HG03457 (cell line): ENCODE results near the gene PCSK6.

Source experiments
- ATAC-seq: cut with Tn5 transposase; IDR thresholded peaks from one replicate; pipeline ENCODE4 v1.9.1; 2021; ENCODE audit warnings: moderate number of reproducible peaks; ENCODE audit not compliant: unreplicated experiment

The PCSK6 gene

GRCh38 chr15:101316529-101316928, 173.0 kb downstream of the PCSK6 start:
- ATAC-seq, result no peak

GRCh38 chr15:101315736-101316135, 173.8 kb downstream of the PCSK6 start:
- ATAC-seq, result no peak

DNA sequence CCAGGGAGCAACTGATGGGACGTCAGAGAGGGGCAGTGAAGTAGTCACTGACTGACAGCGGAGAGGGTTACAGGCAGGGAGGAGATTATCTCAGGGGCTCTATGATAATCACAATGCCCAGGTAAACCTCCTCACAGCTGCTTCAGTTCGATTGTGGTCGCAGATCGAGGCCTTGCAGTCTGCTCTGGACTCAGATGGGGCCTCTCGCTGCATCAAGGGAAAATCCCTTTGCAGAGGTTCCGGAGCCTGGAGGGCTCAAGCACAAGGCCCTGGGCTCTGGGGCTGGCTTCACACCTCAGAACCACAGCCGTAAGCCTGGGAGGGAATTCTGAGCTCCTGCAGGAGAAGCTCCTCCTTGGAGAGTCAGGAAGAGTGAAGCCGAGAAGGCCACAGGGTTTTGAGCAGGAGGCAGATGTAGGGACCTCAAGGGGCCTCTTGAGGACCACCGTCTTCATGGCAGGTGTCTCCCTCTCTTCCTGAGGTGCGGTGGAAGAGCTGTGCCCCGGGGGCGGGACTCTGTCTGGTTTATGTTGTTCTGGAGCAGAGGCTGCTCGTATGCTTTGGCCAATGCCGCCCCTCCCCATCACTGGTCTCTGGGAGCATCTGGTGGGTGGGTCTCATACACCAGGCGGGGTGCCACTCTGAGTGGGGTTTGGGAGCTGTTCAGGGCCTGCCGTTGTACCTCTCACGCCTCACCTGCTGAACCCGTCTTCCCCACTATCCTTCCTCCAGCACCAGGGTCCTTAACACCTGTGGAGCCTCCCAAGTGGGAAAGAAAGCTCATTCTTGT, 175.0 kb downstream of the PCSK6 start:
- no peak for ATAC-seq

GRCh38 chr15:101313041-101313761, 176.3 kb downstream of the PCSK6 start:
- no peak for ATAC-seq

DNA sequence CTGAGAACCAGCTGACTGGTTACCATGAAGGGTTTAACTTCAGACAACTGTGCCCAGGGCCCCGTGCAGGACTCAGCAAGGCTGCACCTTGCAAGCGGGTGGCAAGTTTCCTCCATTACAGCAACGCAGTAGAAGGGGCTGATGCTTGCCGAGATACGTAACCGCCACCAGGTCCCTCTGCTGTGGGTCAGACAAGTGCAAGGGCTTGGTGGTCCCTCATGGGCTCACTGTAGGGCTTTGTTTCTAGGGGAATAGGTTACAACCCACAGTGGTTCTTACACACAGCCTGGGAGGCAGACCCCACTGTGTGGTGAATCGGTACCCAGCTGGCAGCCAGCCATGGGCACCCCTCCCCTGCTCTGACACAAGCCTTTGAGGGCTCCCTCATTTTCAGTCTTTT, 179.0 kb downstream of the PCSK6 start:
- no peak for ATAC-seq

DNA sequence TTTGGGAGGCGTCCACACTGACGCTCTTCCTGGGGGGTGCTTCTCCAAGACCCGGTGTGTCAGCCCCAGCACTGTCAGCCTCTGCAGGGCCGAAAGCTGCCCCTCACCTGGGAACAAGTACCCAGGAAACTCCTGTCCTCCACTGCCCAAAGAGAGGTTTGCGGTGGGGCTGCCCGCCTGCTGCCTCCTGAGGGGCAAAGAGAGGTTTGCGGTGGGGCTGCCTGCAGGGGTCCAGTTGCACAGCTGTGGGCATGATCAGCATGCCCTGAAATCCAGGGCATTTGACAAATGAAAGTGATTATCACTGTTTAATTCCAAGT, 179.4 kb downstream of the PCSK6 start:
- no peak for ATAC-seq

GRCh38 chr15:101309436-101310160, 179.9 kb downstream of the PCSK6 start:
- ATAC-seq, result no peak

- ATAC-seq, result no peak
Observed at GRCh38 chr15:101308604-101309435, 180.7 kb downstream of the PCSK6 start.

- ATAC-seq, result no peak
Observed at GRCh38 chr15:101307897-101308603, 181.5 kb downstream of the PCSK6 start.

GRCh38 chr15:101307048-101307896, 182.2 kb downstream of the PCSK6 start:
- ATAC-seq, result no peak

DNA sequence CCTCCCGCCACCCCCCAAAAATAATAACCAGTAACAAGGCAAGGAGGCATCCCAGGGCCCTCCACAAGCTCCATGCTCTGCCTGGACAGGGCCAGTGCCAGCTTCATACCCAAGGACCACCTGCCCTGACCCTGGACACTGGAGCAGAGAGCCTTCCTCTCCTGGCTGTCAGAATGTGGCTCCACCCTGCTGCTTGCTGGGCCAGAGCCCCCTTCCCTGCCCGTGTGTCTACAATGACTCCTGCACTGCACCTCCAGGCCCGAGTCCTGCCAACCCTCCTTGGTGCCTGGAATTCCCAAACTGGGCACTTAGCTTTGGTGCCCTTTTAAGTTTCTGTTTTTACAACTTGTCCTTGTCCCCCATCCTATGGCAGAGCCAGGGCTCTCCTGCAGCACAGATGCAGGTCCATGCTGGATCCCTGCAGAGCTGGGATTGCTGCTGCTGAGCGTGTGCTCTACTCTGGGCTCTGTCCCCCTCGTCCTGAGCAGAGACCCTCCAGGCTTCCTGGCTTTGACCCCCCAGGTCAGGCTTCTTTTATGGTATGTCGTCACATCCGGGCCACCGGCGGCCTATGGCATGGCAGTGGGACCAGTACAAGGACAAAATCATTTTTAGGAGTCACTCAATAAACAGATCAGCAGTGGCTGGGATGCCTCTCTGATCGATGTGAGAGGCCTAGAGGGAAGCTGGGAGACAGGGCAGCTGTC, 183.0 kb downstream of the PCSK6 start:
- no peak for ATAC-seq

DNA sequence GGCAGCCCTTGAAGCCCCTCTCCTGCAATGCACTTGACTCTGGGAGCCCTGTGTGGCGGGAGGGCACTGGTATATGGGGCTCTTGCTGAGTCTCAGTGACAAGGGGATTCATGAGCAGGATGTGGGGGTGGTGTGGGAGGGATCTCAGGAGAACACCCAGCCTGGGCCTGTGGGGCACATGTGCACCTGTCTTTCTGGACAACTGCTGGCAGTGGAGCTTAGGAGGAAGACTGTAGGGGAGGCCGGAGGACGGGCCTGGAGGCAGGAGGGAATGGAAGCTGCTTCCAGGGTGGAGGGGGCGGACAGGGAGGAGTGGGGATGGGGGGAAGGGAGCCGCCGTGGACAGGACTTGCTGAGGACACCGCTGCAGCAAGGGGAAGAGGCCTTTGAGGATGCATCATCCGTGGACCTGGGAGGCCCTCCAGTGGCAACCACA, 183.7 kb downstream of the PCSK6 start:
- ATAC-seq, result no peak

DNA sequence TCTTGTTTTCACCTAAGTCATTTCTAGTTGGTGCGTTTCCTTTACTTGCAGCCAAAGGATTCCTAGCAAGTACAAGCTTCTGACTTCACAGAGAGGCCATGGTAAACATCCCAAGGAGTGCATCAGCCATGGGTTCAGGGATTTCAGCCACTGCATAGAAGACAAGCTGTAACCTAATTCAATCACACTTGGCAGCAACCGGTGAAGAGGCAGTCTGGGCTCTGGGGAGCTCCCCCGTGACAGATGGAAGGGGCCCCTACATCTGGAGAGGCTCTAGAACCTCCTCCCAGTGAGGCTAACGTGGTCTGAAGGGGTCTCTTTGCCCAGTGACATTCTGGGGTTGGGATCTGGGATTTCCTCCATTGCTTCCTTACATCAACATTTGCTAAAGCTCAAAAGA, 186.1 kb downstream of the PCSK6 start:
- ATAC-seq, result no peak

- no peak for ATAC-seq
Observed at GRCh38 chr15:101296418-101297405, 192.8 kb downstream of the PCSK6 start.

GRCh38 chr15:101295607-101296161, 193.8 kb downstream of the PCSK6 start:
- no peak for ATAC-seq

- peak; percentile 61 for ATAC-seq
Observed at GRCh38 chr15:101294731-101295606, 194.5 kb downstream of the PCSK6 start, which contains the start of gene SNRPA1. TSS of gene SNRPA1 (minus strand) at chr15:101295248. CDS start at chr15:101295178, 70 bp downstream.
